ENCODE measurements around the gene SERPIND1.

DNA sequence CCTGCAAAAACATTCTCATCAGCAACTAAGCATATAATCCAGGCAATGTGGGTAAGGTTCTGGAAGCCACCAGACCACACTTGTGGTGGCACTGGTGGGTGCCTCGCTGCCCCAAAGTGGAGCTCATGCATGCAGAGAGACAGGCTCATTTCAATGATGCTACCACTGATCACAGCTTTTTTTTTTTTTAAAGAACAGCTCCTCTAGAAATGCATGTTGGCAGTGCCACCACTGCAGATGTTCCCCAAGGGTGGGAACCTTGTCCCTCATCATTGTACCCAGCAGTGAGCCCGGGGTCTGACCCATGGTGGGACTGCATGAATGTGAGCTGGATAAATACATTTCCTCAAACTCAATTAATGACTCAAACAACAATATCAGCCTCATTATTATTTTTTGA is 31.1 kb upstream of the SERPIND1 start:
- TF ChIP-seq, protein P1, sequence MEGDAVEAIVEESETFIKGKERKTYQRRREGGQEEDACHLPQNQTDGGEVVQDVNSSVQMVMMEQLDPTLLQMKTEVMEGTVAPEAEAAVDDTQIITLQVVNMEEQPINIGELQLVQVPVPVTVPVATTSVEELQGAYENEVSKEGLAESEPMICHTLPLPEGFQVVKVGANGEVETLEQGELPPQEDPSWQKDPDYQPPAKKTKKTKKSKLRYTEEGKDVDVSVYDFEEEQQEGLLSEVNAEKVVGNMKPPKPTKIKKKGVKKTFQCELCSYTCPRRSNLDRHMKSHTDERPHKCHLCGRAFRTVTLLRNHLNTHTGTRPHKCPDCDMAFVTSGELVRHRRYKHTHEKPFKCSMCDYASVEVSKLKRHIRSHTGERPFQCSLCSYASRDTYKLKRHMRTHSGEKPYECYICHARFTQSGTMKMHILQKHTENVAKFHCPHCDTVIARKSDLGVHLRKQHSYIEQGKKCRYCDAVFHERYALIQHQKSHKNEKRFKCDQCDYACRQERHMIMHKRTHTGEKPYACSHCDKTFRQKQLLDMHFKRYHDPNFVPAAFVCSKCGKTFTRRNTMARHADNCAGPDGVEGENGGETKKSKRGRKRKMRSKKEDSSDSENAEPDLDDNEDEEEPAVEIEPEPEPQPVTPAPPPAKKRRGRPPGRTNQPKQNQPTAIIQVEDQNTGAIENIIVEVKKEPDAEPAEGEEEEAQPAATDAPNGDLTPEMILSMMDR (IDR thresholded peaks at IDR 0.05), result no peak
- TF ChIP-seq POLR2AphosphoS5 (IDR thresholded peaks at IDR 0.05), result no peak

Measured in prostate gland (tissue), 2 donors.